ENCODE measurements around the gene MTMR4.

DNA sequence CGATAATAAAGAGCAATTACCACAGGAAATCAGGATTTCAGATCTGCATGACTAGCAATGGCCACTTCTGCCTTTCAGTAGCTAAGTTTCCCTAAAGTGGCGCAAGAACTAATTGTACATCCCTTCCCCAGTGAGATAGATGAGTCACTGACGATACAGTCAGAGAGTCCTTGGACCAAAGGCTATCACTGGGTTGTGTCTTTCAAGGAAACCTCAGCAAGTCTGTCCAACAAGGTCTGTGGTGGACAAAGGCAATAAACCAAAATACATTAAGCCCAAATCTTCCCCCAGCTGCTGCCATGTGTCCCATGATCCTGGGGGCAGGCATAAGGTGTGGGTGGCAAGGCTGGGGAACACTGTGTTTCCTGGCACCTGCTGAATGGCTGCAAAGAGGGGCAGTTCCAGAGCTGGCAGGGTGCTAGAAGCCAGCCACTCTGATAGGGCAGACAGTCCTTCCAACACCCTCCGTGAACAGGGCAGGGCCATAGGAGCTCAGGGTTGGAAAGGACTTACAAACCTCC lies 20.5 kb upstream of the MTMR4 start:
- TF ChIP-seq POLR2A (IDR thresholded peaks at IDR 0.05; ENCODE audit: low read length) (no peak), GATA1 (IDR thresholded peaks at IDR 0.05; ENCODE audit: low read depth, low read length) (no peak)

Measured in erythroblast (primary cell).